Heart right ventricle (tissue), 16 donors: ENCODE results near the gene FLG. TPM values are rescaled to one million over a fixed set of nuclear protein-coding genes. Genes with fewer than 3 reads are reported as not detected.

Experiments
- ATAC-seq, 8 donors: fragments of 200-7000 bp; cut with Tn5 transposase; one replicate each; pipeline ENCODE4 v1.9.1; 2020; ENCODE audit warnings: mild to moderate bottlenecking in 8 of 8, moderate library complexity in 8 of 8, moderate number of reproducible peaks in 1 of 8
- DNase-seq, 2 donors: peaks; one replicate each; pipeline ENCODE4 v3.0.0-alpha.2; 2020
- H3K27ac ChIP-seq, 10 donors: fragments of 200-600 bp; sonication (generic) in 2 of 10; one replicate each; pipeline versions ENCODE4 v1.5.0 to v1.8.0; 2020 to 2022; ENCODE audit warnings: mild to moderate bottlenecking in 3 of 10
- H3K27me3 ChIP-seq, 7 donors: fragments of 200-600 bp; one replicate each; pipeline ENCODE4 v1.8.0; 2021 to 2022; ENCODE audit warnings: mild to moderate bottlenecking in 2 of 7
- H3K36me3 ChIP-seq, 9 donors: fragments of 200-600 bp; sonication (generic) in 1 of 9; one replicate each; pipeline versions ENCODE4 v1.5.0 to v1.8.0; 2020 to 2022; ENCODE audit warnings: mild to moderate bottlenecking in 2 of 9
- H3K4me1 ChIP-seq, 9 donors: fragments of 200-600 bp; sonication (generic) in 1 of 9; one replicate each; pipeline versions ENCODE4 v1.5.0 to v1.8.0; 2020 to 2022; ENCODE audit warnings: mild to moderate bottlenecking in 4 of 9
- H3K4me3 ChIP-seq, 10 donors: fragments of 200-600 bp; sonication (generic) in 2 of 10; one replicate each; pipeline versions ENCODE4 v1.5.0 to v1.8.0; 2020 to 2022; ENCODE audit warnings: mild to moderate bottlenecking in 7 of 10, moderate library complexity in 2 of 10
- H3K9me3 ChIP-seq, 11 donors: fragments of 200-600 bp in 10 of 11; sonication (generic) in 2 of 11; one replicate each; pipeline versions ENCODE4 v1.5.0 to v1.8.0; 2013 to 2022; ENCODE audit warnings: mild to moderate bottlenecking in 2 of 11, control low read depth in 1 of 11, moderate library complexity in 1 of 11
- WGBS, 2 donors: extraction: QIAGEN DNeasy Blood & Tissue Kit; methylation state at CpG; one replicate each; pipeline ENCODE4 v1.1.7; 2013; ENCODE audit warnings: inconsistent platforms in 1 of 2; 5-methylcytosine and 5-hydroxymethylcytosine counted together
- intact Hi-C, 10 donors: fragments of 100-400 bp; cut with DNase I; formaldehyde crosslinking; loops; one replicate each; pipeline versions ENCODE4 v1.11.1 to v1.14.2; 2022
- polyA plus RNA-seq, 2 donors: library from polyadenylated mRNA; stranded (reverse); fragments of 200-250 nt; gene quantifications; one replicate each; pipeline ENCODE4 v1.2.3, GENCODE V29; 2013
- total RNA-seq, 10 donors: library from RNA; stranded (reverse); fragmentation: NEBNext Ultra II Directional in 3 of 10; extraction: Animal tissue kit (Norgen Biotek cat#: 25700) in 3 of 10; gene quantifications; one replicate each; pipeline versions ENCODE4 v1.2.1 to v1.2.4, GENCODE V29; 2021 to 2023
- TF ChIP-seq, protein P1 (sequence below), 9 donors: fragments of 200-600 bp; sonication (generic) in 2 of 9; IDR thresholded peaks; one replicate each; pipeline versions ENCODE4 v1.5.0 to v1.8.0; 2021 to 2022; ENCODE audit warnings: antibody characterized with exemption in 9 of 9, mild to moderate bottlenecking in 5 of 9, moderate library complexity in 1 of 9
- donor health status: Arrhythmogenic right ventricular cardiomyopathy.
- donor health status: ischemic (EF 13 %, LVEDD 7.1; RV severe dilation, severe dysfunction).
- donor health status: healthy with polysubstance abuse.
- donor health status: DM: no; HTN: yes; CAD: no.
- donor health status: DM: no; HTN: no; CAD: no.
- donor health status: ischemic (EF 25% LVEDD 6.9; RV normal size, moderate dysfunction).
- donor health status: ischemic (EF 25% LVEDD 5.7; RV mildly dilated, moderate dysfunction).
- donor health status: healthy.
- donor health status: DM: yes; HTN: yes; CAD: no.
- donor health status: Ischemic cardiomyopathy.
- donor health status: ischemic (EF 35%, LVEDD 5.7; RV mildly dilated, moderate dysfunction).
- donor health status: nonischemic (EF 11% LVEDD 7.7; RV severe dilation, severe dysfunction).
- donor health status: DM: yes; HTN: yes; CAD: no.
- donor health status: PGD.
- donor health status: ischemic (EF 29% LVEDD 5.4; RV normal size, mild dysfunction).
- donor health status: nonischemic (EF 23%, LVEDD 6.1; RV moderate dilation, normal function).

FLG gene
- total and polyA plus RNA-seq, 12 donors = under 0.01 to 0.04 (median 0.01) TPM; not detected in 8

DNA sequence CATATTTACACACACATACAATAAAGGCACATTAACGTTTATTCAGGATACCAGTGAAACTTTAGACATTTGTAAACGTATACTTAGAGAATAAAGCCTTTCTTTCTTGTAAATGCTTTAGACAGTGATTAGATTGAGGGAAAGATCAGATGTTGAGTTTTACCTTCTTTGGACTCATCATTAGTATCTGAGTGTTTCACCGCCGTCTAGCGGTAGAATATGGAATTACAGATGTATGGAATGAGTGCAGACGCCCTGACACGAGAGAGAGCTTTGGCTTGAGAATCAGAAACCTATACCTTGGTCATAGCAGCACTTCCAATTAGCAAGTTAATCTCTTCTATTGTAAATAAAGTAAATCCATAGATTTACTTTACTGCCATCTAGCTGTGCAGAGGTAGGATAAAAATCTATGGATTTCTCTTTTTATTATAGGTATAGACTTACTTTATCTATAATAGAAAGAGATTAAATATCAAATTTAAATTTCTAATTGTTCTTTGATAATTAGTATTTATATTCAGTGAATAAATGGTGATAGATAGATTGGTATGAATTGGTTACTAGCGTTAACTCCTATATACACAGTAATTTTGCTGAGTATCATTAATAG, 22.2 kb upstream of the FLG start:
- intact Hi-C loops = loop anchor here in 4 of 10 donors (5.0 to 10.0 kb wide), 3 partner anchors 98 to 162 kb away; no protein-coding TSS in a partner anchor
- TF ChIP-seq, protein P1, sequence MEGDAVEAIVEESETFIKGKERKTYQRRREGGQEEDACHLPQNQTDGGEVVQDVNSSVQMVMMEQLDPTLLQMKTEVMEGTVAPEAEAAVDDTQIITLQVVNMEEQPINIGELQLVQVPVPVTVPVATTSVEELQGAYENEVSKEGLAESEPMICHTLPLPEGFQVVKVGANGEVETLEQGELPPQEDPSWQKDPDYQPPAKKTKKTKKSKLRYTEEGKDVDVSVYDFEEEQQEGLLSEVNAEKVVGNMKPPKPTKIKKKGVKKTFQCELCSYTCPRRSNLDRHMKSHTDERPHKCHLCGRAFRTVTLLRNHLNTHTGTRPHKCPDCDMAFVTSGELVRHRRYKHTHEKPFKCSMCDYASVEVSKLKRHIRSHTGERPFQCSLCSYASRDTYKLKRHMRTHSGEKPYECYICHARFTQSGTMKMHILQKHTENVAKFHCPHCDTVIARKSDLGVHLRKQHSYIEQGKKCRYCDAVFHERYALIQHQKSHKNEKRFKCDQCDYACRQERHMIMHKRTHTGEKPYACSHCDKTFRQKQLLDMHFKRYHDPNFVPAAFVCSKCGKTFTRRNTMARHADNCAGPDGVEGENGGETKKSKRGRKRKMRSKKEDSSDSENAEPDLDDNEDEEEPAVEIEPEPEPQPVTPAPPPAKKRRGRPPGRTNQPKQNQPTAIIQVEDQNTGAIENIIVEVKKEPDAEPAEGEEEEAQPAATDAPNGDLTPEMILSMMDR (IDR thresholded peaks at IDR 0.05) = peak; percentile 49 to 89 (median 76)
- ATAC-seq (no peak), DNase-seq (peak in 1 of 2 donors; percentile 41)
- no peaks in the 10 kb centered on the region for H3K36me3 ChIP-seq
- no peak overlapping the region for H3K4me3 ChIP-seq
- H3K27me3 ChIP-seq = peaks cover 0 to 5% (median 0%) of the 10 kb centered on the region in 7 donors
- no peaks in the 10 kb centered on the region for H3K4me1 ChIP-seq
- no peak overlapping the region for H3K27ac ChIP-seq
- no peaks in the 10 kb centered on the region for H3K9me3 ChIP-seq
- WGBS, 2 donors = 10 to 24% methylated on average over 8 of the region's 8 CpGs

DNA sequence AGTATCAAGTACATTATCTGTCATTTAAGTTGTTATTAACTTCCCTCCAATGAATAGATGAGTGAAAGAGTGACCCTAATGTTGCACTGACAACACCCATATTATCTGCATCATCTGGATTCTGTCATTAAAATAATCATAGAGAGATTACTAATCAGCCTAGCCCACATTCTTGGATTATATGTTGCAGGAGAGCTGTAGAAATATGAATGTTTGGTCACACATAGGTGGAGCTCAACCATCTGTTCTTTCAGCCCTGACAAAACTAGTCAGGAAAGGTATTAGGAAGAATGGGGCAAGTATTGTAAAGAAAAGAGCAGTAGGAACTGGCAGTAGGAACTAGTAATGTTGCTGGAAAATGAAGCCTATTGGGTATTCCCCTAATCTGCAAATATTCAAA, 19.4 kb upstream of the FLG start:
- Histone ChIP-seq H3K27me3 (peaks cover 0 to 5% (median 0%) of the 10 kb centered on the region in 7 donors), H3K27ac (no peak overlapping the region), H3K9me3 (no peaks in the 10 kb centered on the region), H3K4me3 (no peak overlapping the region), H3K36me3 (no peaks in the 10 kb centered on the region), H3K4me1 (no peaks in the 10 kb centered on the region)
- intact Hi-C loops = loop anchor here in 3 of 10 donors (10.0 kb wide), 2 partner anchors 100 to 160 kb away; no protein-coding TSS in a partner anchor
- no peak for ATAC-seq
- TF ChIP-seq, protein P1 (IDR thresholded peaks at IDR 0.05) = no peak
- DNase-seq = no peak

DNA sequence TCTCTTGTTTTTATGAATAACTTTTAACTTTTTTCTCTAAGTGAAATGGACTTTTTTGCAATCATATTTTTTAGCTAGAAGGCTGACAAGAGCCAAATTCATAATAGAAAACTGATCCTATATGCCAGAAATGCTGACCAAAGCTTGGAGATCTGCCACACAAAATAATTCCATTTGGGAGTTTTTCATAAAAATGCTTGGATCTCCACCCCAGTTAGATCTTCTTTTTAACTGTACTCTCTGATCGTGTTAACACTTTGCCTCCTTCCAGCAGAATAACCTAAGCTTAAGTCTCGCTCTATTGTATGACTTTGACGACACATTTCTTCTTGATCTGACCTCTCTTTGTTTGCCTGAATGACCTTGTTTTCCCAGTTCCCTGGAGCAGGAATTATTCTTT, 18.0 kb upstream of the FLG start:
- H3K27ac ChIP-seq = no peak overlapping the region
- 53 to 60% methylated on average over 3 of the region's 3 CpGs for WGBS, 2 donors
- peaks cover 0 to 5% (median 0%) of the 10 kb centered on the region in 7 donors for H3K27me3 ChIP-seq
- H3K36me3 ChIP-seq = no peaks in the 10 kb centered on the region
- H3K4me3 ChIP-seq = no peak overlapping the region
- no peaks in the 10 kb centered on the region for H3K9me3 ChIP-seq
- ATAC-seq (no peak), DNase-seq (no peak)
- no peaks in the 10 kb centered on the region for H3K4me1 ChIP-seq
- TF ChIP-seq, protein P1 (IDR thresholded peaks at IDR 0.05) = no peak
- intact Hi-C loops = loop anchor here in 3 of 10 donors (10.0 kb wide), 2 partner anchors 102 to 158 kb away; no protein-coding TSS in a partner anchor

DNA sequence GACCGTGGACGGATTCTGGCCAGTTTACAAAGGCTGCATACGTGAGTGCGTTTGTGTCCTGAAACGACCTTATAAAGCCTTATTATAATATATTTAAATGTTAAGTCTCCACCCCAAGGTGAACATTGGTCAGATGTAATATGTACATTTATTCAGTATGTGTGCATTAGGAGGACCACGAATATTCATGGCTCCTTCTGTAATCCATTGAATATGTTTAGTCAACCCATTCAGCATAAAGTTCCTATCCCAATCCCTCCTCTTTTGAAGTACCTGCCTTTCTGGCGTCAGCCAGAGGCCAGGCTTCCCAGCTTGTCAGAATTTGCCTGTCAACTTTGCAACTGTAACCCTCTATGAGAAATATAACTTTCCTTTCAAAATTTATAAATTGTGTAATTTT, 10.4 kb upstream of the FLG start:
- ATAC-seq (no peak), DNase-seq (no peak)
- WGBS, 2 donors = 59 to 71% methylated on average over 7 of the region's 7 CpGs
- intact Hi-C loops = no loop called here
- Histone ChIP-seq H3K4me3 (no peak overlapping the region), H3K27ac (no peak overlapping the region), H3K9me3 (no peaks in the 10 kb centered on the region), H3K36me3 (no peaks in the 10 kb centered on the region), H3K4me1 (no peaks in the 10 kb centered on the region), H3K27me3 (no peaks in the 10 kb centered on the region)
- TF ChIP-seq, protein P1 (IDR thresholded peaks at IDR 0.05) = no peak
